Inferior parietal cortex (tissue), 1 donor: ENCODE measurements around the gene CLSTN2.

Source experiments
- DNase-seq: peaks from one replicate; pipeline ENCODE4 v3.0.0-alpha.2; 2016; ENCODE audit errors: extremely low spot score

CLSTN2 gene

DNA sequence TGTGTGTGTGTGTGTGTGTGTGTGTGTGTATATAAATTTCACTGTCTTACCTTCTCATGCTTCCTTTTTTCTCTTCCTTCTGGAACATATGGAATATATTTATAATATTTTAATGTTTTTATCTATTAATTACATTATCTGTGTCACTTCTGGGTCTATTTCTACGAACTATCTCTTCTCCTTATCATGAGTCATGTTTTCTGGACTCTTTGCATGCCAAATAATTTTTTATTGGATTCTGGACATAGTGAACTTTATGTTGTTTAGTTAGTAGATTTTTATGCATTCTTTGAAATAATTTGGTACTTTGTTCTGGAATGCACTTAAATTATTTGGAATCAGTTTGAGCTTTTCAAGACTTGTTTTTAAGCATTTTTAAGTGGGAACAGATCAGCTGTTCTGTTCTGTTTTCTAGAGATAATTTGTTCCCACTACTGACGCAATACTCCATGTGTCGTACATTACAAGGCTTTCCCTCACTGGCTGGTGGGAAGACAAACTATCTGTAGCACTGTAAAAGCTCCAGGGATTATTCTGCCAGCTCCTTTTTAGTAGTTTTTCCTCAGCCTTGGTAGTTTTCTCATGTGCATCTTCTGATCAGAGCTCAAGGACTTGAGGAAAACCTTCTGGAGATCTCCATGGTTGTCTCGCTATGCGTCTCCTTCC, 302.0 kb downstream of the CLSTN2 start:
- no peak for DNase-seq

DNA sequence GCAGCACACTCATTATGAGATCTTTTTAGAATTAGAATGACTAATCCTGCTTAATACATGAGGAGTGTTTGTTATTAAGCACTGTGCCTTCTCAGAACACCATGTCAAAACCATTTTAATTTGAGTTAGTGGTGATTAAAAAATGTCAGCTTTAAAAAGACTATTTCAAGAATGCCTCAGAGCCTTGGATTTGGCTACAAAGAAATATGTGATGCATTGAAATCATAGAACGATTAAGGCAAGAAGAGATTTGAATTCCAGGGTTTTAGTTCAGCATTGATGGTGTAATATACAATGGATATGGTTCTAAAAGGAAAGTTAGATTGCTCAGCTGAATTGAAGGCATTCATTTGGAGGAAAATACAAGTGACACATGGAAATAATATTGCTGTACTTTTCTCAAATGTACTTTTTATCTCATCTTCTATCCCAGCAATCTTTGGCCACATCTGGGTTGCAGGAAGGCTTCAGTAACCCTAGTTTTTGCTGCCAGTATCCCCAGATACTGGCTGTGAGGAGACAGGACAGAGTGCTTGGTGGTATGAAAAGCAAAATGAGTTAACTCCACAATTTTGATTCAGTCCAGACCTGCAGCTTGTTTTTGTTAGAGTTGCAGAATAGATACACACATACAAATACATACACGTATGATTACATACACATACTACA, 303.8 kb downstream of the CLSTN2 start:
- no peak for DNase-seq

DNA sequence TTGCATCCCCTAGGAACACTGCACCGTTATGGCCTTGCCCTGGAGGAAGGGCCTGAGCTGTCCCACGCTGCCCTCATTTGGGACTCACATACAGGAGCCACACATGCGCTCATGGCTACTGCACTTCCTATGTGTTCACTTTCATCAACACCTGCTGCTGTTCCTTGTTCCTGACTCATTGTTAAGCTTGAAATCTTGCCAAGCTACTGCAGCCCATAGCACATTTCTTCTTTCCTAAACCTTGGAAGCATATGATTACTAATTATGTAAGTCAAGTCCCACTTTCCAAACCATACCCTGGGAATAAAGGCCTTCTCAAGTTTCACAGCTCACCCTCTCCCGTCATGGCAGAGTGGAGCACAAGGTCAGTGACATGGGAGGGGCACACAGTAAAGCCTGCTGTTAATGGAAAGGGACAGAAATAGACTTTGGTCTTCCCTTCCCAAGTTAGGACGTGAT, 307.9 kb downstream of the CLSTN2 start:
- peak; percentile 33 for DNase-seq

DNA sequence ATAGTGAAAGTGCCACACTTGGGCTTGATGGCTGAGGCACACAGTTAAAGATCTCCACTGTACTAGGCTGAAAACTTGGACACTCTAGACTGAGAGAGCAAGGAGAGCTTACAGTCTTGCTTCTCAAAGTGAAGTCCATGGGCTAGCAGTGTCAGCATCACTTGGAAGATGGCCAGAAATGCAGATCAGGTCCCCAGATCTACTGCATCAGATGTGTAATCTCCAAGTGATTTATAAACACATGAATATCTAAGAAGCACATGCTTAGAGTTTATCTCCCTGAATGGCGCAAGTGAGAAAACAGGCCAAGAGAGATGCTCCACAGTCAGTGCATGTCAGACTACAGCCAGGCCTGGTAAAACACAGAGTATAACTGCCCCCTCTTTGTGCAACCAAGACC, 308.6 kb downstream of the CLSTN2 start:
- no peak for DNase-seq

DNA sequence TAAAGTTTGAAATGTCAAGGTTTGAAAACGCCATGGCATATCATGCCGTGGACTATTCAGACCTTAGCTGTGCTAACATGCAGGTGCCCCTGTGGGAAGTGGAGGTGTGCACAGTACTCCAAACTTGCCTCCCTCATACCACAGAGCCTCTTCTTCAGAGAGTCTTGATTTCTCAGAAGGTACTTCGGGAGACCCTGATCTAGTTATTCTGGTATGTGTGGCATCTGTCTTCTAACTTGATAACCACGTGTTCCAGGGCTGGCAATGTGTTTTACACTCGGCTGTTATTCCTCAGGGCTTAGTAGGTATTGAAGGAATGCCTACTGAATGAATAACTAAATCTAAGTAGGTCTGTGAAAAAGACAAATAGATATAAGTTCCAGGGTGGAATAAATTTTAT, 309.9 kb downstream of the CLSTN2 start:
- no peak for DNase-seq

DNA sequence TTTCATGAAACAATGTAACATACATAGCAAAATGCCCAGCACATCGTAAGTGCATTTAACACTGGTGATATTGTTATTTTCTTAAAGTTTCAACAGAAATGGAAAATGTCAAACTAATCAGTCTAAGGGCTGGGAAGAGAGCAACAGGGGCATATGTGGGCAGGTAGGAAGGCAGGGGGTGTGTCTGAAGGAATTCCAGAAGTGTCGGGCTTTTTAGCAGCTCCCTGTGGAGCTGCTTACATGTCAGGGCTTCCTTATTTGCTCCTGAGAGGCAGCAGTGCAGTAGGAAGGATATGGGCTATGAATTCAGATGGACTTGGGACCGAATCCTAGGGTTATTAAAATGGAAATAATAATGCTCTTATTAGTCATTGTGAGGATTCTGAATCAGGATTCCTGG, 311.6 kb downstream of the CLSTN2 start:
- DNase-seq: no peak

DNA sequence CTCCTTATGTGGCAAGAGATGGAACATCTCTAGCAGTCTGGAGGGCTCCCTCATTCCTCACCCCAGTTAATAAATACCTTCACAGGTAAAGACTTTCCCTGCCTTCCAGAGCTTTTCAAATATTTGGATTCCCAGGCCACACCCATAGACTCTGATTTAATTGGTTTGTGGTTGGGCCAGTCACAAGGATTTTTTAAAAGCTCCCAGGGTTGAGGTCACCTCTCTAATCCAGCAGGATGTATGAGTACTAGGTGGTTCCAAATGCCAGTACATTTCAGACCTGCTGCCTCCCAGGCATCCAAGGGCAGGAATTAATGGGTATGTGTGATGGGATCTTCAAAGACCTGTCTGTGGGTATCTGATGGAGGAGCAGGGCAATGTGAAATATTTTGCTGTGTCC, 312.8 kb downstream of the CLSTN2 start:
- no peak for DNase-seq

DNA sequence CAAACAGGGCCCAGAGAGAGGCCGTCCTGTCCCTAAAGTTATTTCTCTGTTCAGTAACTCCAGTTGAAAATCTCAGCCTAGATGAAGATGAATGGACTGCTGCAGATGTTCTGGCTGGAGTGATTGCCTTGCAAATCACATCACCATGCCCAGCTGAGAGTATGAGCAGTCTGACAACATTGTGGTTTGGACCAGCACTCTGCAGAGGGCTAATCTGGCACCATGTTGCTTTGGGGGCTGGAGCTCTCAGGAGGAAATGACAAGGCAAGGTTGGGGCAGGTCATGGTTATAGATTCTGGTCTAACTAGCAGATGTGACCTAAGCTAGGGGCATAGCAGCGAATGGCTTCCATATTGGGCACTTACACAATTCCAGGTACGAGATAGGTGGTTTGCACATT, 314.2 kb downstream of the CLSTN2 start:
- no peak for DNase-seq

DNA sequence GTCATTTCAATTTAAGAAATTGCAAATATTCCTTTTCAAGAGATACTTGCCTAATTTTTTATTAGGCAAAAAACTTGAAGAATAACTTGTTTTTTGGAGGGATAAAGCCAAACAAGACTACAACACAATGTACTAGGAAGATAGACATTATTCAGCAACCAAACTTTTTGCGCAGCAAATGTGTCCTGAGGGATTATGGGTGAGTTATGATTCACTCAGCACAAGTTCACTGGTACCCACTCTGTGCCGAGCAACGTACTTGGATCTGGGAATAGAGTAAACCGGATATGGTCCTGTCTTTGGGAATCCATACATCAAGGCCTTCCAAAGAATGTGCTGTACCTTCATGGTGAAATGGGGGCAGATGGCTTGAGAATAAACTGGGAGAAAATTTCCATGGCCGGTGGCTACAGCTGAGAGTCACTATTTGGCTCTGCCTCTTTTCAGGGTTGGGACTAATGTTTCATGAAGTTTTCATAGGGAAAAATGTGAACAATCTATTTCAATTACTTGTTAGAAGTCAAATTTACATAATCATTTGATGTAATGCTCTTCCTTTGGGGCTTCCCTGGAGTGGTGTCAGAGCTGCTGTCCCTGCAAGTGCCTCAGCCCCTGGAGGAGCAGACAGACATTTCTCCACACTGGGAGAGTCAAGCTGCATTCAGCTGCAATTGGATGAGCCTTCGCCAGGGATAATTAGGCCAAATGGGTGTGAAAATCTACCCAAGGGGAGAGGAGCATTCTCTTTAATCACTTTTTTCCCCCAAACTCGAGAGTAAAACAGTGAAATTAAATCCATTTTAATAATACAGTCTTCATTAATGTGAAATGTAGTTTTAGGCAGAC, 315.2 kb downstream of the CLSTN2 start:
- DNase-seq: no peak

DNA sequence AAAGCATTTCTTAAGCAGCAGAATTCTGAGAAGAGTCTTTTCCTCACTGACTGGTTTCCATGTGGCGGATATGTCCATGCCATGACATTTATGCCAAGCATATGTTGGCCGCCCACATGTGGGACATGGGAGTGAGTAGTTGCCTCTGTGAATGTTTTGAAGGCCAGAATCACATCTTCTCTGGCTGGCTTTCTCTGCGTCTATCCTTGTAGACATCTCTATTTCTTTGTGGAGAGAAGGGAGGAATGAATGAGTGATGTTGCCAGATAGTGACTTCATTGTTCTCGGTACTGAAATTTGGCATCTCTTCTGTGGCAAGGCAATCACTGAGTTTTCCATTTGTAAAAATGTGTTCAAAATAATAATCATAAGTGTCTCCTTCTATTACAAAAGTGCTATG, 316.0 kb downstream of the CLSTN2 start:
- DNase-seq: no peak

DNA sequence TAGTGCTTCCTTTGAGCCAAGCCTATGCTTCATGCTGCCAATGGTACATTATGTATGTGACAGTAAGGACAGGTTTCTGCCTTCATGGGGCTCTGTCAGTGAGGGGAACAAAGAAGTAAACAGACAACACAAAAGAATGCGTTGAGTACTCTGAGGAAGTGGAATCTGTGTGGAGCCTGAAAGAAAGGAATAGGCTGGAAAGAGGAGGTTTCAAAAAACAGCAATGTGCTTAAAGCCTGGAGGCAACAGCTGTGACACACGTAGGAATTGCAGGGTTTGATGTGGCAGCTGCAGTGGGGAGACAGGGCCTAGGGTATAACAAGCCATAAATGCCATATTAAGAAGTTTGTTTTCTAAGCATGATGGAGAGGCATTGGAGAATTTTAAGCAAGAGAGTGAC, 316.7 kb downstream of the CLSTN2 start:
- DNase-seq: no peak

DNA sequence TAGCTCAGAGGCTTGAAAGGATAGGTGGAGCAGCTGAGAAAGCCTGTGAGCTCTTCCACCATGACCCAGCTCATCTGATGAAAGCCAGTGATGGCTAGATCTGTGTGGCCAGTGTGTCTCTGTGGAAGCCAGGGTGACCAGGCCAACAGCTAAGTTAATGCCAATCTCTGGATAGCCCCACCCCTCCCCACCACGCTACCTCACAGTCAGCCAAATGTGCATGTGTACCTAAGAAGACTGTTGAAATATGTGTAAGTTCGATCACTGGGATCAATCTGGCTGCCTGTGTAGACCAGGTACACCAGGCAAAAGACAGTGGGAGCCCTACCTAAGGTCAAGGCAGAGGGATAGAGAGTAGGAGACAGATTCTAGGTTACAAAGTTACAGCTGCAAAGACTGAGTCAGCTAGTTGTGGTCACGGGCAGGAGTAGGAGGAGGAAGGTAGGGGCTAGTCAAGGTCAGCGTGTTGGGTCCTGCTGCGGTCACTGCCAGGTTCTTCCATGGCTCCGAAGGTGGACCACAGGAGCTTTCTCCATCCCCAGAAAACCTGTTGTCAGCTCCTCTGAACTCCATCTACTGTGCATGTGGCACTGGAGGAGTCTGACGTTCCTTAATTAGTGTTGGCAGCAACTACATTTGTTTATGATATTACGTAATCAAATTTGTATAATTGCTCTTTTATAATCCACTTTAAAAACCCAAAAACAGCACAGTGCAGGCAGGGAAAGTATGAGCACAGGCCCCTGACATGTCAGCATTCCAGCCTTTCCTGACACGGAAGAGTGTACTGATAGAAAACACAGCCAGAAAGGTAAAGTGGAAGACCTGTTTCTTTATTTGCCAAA, 318.0 kb downstream of the CLSTN2 start:
- no peak for DNase-seq

DNA sequence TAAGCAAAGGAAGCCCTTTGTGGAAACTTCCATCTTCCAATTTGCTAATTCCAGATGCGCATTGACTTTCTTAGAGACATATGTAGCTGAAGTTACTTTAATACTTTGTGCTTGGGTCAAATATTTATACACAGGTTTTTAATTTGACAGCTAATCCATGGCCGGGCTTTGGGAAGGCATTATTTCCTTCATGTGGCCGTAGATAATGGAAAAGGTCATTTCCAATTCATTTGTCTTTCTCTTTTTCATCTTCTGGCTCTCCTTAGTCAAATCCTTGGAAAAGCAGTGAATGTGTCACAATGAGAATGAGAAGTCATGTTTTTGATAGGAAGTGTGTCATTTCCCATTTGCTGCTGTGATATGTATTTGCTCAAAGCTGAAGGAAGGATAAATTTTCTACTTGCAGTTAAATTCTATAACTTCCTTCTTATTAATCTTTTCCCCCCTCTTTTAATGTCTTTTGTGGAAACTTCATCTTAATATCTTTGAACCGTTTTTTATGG, 323.3 kb downstream of the CLSTN2 start:
- DNase-seq: no peak

DNA sequence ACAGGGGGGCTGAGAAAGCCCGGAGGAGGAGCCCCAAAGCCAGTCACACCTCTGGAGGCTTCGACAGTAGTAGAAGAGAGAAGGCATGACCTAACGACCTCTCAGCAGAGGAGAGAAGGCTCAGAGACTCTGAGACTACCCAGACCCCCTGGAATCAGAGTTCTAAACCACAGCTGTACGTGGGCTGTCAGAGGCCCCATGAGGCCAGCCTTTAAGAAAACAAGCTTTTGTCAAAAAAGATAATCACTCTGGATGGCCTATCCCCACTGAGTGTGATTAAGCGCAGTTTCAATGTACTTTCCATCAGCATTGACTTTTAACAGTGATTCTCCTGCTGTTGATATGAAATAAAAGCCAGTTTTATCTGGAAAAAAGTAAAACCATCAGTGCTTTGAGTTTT, 330.3 kb downstream of the CLSTN2 start:
- no peak for DNase-seq

DNA sequence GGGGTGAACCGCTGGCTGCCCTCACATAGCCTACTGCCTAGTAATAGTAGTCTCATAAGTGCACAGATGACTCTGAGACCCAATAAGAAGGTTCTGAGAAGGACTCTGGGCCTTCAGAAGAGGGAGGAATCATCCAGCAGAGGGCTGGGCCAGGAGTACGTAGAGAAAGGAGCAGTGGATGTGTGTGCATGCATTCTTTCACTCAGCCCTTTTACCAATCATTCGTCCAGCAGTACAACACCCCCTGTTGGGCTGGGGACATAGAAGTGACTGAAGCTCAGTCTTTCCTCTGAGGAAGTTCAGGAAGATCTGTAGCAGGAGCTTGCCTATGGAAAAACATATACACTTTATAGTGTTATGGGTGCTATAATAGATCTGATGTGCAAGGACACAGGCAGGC, 333.1 kb downstream of the CLSTN2 start:
- DNase-seq: no peak

DNA sequence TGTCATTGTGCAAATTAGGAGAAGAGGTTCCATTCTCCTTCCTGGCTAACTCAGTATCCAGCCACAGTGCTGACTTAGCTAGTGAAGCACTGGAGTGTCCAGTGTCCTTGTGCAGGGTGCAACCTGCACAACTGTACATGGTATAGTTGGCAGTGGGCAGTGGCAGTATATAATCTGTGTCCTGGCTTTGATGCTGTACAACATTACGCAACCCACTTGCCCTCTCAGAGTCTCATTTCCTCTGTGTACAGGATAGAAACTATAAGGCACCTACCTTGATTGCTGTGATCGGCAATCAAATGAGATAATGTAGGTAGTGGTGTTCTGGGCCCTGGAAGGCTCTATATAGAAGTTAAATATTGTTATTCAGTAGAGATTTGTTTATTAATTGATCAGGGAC, 333.6 kb downstream of the CLSTN2 start:
- no peak for DNase-seq

DNA sequence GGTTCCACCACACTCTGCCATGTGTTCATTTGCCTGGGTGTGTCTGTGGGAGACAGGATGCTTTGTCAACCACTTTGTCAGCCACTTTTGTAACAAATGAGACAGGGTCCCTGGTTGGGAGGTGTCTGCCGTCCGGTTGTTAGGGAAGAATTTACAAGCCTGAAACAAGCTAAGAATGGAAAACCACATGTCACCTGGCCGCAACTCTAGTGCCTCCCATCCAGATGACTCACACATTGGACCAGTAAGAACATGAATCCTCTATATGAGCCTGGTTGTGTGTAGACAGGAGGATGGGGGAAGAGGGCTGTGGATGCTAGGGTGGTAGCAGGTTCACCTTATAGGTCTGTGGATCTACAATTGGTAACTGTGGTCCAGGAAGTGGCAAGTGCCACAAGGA, 335.3 kb downstream of the CLSTN2 start:
- no peak for DNase-seq

DNA sequence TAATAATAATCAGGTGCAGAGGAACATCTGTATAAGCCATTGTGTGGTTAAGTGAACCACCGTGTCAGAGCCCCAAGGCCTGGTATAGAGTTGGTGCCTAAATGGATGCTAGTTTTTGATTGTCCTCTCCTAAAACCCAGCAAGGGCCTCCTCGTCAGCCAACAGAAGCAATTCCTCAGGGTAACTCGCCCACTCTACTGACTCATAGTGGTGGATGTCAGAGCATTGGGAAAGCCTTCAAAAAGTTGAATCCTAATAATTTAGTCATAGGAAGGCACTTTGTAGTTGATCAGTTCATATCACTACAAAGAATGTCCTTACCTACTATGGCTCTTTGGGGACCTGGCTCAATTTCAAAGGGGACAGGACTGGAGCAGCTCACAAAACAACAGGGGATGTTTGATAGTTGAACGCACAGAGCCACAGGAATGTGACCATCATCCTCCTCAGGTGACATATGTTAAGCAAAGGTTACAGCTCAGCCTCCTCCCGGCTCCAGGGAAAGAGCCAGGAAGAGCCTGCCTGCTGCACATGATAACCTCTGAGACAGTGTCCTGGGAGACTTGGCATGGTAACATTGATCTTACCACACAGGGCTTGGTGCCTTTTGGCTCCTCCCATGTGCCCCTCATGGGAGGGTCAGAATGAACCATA, 338.7 kb downstream of the CLSTN2 start:
- no peak for DNase-seq

DNA sequence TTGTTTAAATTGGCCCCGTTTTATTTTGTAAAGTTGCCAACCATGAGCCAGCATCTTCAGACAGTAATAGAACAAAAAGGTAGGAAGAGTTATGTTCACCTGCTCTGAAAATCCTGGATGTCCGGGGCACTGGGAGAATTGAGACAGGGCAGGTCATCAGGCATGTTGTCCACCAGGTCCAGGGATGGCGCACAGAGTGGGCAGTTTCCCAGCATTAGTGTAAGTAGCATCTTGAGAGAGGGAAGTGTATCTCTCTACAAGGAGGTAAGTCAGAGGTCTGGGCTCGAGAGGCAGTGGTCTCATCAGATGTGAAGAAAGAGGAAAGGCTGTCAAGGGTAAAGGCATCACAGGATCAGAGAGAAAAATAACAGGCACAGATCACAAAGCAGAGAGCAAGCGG, 339.4 kb downstream of the CLSTN2 start:
- DNase-seq: no peak

DNA sequence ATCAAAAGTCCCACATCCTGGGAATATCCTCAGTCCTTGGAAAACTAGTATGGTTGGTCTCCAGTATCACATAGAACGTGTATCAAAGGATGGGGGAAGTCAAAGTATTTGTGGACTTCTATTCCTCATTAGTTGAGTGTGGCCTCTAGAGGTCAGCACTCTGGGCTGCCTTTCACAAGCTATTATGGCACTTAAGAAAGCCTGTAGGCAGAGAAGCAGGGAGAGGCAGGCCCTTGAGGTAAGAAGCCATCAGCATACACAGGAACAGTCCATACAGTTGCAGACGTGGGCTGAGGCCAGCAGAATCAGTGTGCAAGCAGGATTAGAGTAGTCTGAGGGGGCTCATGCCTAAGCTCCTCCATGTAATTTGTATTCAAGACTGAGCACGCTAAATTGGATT, 341.7 kb downstream of the CLSTN2 start:
- no peak for DNase-seq

DNA sequence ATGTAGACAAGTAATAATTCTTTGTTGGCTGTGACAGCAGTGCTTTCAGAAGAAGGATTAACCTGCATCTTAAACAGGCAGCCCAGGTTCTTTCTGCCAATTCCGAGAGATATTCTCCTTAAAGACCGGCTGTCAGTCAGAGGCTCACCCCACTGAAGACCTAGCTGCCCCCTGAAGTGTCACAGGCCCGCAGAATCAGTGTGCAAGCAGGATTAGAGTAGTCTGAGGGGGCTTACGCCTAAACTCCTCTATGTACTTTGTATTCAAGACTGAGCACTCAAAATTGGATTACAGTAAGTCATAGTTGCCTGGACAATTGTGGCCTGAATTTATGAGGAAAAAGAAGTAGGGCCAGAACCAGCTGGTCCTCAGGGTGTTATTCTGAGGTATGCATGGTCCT, 342.9 kb downstream of the CLSTN2 start:
- DNase-seq: no peak
